HG03066 (cell line): ENCODE measurements around the gene NMD3.
"Not testable (repeated sequence)": the region's sequence is repeated elsewhere in the genome, so short reads cannot be mapped to it uniquely, and the experiment has no call there.

Source experiments
- ATAC-seq: cut with Tn5 transposase; IDR thresholded peaks from one replicate; pipeline ENCODE4 v1.9.1; 2021; ENCODE audit warnings: low read depth; ENCODE audit not compliant: unreplicated experiment

The NMD3 gene

GRCh38 chr3:161220850-161221753 lies at the start of gene NMD3:
Gene NMD3 (plus strand): TSS chr3:161221311. CDS start chr3:161222014, 703 bp downstream.
- peak; percentile 98 for ATAC-seq

DNA sequence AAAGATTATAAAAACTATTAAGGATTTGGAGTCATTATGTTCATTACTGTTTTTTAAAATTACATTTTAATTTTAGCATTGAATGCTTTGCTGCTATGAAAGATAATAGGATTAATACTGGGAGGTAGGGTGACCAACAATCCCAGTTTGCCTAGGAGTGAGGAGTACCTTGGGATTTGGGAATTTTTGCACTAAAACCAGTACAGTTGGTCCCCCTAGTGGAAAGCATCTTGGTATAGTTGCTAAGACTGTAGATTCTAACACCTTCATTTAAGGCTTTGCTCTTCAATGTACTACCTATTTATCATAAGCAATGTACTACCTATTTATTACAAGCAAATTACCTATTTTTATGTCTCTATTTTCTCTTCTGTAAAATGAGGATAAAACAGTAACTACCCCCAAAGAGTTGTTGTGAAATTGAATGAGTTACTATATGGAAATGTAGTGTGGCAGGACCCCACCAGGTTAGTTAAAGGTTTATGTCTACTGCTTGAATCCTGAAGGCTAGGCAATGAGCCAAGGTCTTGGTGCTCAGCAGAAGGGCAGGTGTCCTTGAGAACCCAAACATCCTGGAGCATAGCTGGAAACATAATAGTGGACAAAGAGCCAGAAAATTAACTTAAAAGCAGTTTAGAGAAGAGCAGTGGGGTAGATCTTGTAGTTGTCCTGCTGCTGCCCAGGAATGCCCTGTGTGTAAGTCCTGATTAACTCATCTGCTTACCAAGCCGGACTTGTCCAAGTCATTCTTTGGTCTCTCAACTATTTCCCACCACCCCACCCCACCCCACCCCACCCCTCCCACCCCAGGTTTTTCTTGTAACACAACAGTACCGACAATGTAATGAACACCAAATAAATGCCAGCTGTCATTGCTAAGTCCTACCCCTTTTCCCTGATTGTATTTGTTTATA lies 49.2 kb upstream of the NMD3 start:
- no peak for ATAC-seq

DNA sequence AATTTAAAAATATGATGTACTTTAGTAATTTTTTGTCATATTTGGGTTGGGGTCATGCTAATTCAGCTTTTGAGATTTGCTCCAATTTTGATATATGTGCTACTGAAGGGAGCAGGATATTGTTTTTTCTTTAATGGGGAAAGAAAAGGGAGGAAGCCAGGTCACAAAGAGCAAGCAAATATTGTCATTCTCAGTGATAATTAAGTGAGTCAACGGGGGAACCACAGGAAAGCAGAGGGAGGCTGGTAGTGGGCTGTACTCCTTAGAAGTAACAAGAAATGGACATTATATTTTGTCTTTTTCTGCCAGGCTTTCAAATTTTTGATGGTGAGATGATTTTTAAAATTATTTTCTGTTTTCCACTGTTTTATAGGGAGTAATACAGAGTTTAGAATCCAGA lies 45.6 kb upstream of the NMD3 start:
- ATAC-seq: no peak

DNA sequence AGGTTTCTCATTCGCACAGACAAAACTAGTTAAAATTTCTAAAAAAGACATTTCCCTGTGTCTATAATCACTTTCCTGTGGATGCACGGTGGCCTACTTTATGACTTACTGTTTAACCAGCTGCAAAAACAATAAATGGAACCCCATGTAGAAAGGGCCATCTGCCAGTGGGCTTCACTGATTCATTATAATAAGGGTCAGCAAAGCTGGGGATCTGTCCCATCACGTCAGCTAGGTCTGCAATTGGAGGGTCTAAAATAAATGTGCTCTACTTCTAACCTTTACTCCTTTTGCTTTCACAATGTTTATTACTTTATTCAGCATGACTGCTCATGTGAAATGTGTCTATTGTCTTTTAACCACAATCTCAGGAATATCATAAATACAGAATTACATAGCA lies 43.1 kb upstream of the NMD3 start:
- no peak for ATAC-seq

DNA sequence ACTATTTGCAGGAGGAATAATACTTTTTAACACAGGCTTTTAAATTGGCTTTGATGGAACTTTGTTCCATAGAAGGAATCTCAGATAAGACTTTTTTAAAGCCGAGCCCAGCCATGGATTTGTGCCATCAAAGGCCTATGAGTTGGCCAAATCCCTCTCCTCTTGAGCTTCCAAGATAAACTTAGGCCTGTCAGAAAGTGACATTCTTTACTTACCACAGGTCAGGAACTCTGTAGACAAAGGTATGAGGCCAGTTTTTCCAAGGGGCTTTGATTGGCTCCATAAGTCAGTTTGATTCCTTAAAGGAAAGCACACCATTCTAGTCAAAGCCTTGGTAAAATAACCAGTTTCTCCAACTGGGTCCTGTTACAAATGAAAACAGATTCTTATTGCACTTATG lies 39.7 kb upstream of the NMD3 start:
- not testable (repeated sequence) for ATAC-seq

DNA sequence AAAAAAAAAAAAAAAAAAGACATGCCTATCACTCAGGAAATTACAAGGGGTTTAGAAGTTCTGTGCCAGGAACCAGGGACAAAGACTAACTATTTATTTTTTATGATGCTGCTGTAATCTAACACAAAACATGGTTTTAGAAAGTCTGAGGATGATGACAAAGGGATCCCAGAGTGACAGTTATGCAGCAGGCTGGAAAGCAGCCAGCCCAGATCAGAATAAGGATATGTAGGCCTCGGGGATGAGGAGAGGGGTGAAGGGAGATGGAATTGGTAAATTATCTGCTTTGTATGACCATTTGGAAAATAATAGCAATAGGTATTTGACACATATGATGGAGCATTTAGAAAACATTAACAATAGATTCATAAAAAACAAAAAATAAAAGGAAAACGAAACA lies 34.1 kb upstream of the NMD3 start:
- no peak for ATAC-seq

- ATAC-seq: no peak
Measured at GRCh38 chr3:161197855-161198850, 23.0 kb upstream of the NMD3 start.

- ATAC-seq: no peak
Measured at GRCh38 chr3:161199926-161200325, 21.2 kb upstream of the NMD3 start.

GRCh38 chr3:161203485-161204098 lies 17.5 kb upstream of the NMD3 start:
- peak; percentile 72 for ATAC-seq

DNA sequence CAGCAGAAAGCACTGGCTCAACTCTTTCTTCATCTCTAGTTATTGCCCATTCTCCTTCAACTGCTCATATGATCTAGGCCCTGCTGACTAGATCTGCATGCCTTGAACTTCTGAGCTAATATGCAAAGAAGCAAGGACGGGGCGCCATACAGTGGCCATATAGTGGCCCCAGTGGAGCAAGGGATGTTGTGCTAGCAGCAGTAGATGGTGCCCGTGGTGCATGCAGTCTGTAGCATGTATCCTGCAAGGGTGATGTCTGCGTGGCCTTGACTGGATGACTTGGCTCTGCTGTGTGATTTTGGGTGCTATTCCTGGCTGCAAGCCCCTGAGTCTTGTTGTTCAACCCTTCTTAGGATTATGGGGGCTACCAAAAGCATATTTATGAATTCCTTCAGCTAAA lies 12.2 kb upstream of the NMD3 start:
- ATAC-seq: no peak

DNA sequence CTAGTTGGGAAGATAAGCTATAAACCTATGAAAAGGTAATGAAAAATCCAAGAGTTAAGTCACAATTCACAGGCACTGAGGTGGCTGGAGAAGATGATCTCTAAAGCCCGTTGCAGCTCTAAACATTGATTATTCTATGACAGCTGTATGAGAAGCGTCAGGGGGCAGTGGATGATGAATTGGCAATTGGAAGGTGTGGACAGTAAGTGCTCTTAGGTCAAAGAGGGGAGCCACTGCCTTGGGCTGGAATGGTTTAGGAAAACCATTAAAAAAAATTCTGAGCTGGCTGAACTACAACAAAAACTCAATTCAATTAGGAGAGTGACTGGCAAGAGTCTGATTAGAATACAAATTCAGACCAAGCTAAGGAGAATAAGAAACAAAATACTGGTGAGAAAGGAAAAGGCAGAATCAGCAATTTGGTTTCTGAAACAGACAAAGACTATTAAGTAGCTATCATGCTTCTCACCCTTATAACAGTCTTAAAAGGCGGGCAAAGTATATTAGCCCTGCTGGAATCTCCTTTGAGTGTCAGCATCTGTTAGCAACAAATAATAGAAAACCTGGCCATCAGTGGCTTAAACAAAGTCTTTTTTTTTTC lies 8.8 kb upstream of the NMD3 start:
- no peak for ATAC-seq

DNA sequence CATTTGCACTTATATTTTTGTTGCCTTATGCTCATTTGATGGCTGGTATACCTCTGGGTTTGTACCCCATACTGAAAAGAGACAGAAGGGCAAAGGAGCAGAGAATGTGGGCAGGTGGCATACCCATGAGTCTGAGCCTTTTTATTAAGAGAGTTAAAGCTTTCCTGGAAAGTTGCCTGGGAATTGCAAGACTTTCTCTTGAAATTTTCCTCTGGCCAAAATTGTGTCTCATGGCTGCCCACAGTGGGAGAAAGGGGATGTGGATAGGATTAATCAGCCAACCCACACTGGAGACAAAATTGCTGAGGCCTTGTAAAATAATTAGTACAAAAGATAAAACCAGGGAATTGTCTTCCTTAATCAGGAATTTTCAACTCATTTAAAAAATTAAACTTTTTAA lies 8.2 kb upstream of the NMD3 start:
- ATAC-seq: no peak

GRCh38 chr3:161213644-161214043 lies 7.5 kb upstream of the NMD3 start:
- no peak for ATAC-seq

DNA sequence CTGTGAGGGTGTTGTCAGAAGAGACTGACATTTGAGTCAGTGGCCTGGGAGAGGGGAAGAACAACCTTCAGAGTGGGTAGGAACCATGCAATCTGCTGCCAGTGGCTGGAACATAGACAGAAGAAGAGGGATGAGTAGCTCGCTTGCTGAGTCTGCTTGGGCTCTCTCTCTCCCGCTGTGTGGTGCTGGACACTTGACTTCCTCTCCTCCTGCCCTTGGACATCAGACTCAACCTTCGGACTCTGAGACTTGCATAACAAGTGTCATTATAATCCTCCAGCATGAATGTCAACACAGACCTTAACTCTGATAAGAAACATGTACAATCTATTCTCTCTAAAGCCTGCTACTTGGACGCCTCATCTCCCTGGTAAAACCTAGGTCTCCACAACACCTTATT lies 5.9 kb upstream of the NMD3 start:
- ATAC-seq: no peak

GRCh38 chr3:161217496-161217895 lies 3.6 kb upstream of the NMD3 start:
- no peak for ATAC-seq

DNA sequence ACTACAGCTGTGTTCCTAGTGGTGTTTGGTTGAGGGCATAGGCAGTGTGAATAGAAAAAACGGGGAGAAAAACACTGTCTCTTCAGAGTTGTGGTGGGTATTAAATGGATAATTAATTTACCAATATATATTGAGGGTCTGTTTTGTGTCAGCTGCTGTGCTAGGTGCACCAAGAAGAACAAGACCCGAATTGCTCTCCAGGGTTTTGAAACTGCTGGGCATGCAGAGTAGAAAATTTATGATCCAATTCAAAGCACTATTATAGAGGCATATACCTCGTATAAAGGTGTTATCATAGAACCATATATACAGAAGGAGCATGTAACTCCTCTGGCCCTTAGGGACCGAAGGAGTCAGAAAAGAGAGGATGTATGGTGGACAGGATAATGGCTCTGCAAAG lies 1.6 kb upstream of the NMD3 start:
- no peak for ATAC-seq

DNA sequence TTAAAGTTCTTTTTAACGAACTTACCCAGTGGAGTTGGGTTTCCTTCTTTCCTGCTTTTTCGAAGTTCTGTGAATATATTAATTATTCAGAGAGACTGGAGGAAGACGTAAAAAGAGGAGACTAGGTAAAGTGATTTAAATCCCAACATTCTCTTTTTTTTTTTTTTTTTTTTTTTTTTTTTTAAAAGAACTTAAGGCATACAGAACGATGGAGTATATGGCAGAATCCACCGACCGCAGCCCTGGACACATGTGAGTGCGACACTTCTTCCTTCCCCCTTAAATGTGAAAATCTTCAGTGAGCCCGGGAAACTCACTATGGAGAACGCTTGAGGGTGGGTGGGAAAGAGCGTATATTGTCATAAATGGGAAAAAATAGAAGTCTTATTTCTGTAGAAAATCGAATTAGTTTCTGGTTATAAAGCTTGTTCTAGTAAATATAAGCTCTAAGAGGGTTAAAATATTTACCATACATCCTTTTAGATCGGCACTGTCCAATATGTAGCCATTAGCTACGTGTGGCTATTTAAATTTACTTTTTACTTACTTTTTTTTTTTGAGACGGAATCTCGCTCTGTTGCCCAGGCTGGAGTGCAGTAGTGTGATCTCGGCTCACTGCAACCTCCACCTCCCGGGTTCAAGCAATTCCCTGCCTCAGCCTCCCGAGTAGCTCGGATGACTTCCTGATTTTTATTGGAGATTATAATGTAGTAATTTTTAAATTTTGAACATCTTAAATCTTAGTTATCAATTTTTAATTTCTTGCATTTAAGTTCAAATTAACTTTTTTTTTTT lies 892 bp downstream of the NMD3 start:
- no peak for ATAC-seq

DNA sequence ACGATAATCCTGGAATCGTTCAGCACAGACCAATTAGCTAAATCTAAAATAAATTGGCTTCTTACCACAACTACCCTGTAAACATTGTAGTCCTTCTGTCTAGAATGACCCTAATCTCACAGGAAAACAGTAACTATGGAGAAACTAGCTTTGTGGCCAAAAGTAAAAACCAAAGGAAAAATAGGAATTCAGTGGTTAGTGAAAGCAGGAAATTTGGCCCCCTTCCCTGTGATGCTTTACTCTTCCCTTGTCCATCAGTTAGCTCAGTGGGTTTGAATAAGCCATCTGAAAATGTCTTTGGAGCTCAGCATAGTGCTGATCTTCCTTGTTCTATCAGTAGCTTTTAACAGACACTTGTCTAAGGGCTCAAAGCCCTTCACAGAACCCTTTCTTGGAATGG lies 1.6 kb downstream of the NMD3 start:
- no peak for ATAC-seq

GRCh38 chr3:161224786-161225185 lies 3.7 kb downstream of the NMD3 start:
- ATAC-seq: no peak
